ENCODE results near the gene IFNA16. TPM values are rescaled to one million over a fixed set of nuclear protein-coding genes. Genes with fewer than 3 reads are reported as not detected.
"Not testable (repeated sequence)": the region's sequence is repeated elsewhere in the genome, so short reads cannot be mapped to it uniquely, and the experiment has no call there.

Gene IFNA16
- not detected for total RNA-seq

GRCh38 chr9:21217211-21217610, at the start of gene IFNA16:
Gene IFNA16, minus strand, starts transcription at chr9:21217311. Its CDS starts 6 bp downstream, at chr9:21217305.
- TF ChIP-seq CTCF (IDR thresholded peaks at IDR 0.05; ENCODE audit: low read depth), result not testable (repeated sequence)

- TF ChIP-seq CTCF (IDR thresholded peaks at IDR 0.05; ENCODE audit: low read depth), result no peak
Observed at GRCh38 chr9:21265421-21266189, 48.5 kb upstream of the IFNA16 start.

GRCh38 chr9:21255538-21256212, 38.6 kb upstream of the IFNA16 start:
- no peak for TF ChIP-seq CTCF (IDR thresholded peaks at IDR 0.05; ENCODE audit: low read depth)

- no peak for TF ChIP-seq CTCF (IDR thresholded peaks at IDR 0.05; ENCODE audit: low read depth)
Observed at GRCh38 chr9:21252721-21253547, 35.8 kb upstream of the IFNA16 start.

- TF ChIP-seq CTCF (IDR thresholded peaks at IDR 0.05; ENCODE audit: low read depth), result no peak
Observed at GRCh38 chr9:21251638-21252037, 34.5 kb upstream of the IFNA16 start.

GRCh38 chr9:21251190-21251589, 34.1 kb upstream of the IFNA16 start:
- no peak for TF ChIP-seq CTCF (IDR thresholded peaks at IDR 0.05; ENCODE audit: low read depth)

- TF ChIP-seq CTCF (IDR thresholded peaks at IDR 0.05; ENCODE audit: low read depth), result no peak
Observed at GRCh38 chr9:21244836-21245235, 27.7 kb upstream of the IFNA16 start.

All from subcutaneous adipose tissue (tissue), 4 donors.